GM18505 (cell line): ENCODE data around the gene MAP4K4.

Experiments used
- ATAC-seq: cut with Tn5 transposase; IDR thresholded peaks from one replicate; pipeline ENCODE4 v1.9.1; 2021; ENCODE audit not compliant: unreplicated experiment
- POLR2A ChIP-seq: IDR thresholded peaks from 4 replicates; pipeline ENCODE4 v1.6.1; 2011; ENCODE audit warnings: borderline replicate concordance; ENCODE audit not compliant: insufficient read depth, insufficient read length; ENCODE audit errors: extremely low read depth

The MAP4K4 gene

DNA sequence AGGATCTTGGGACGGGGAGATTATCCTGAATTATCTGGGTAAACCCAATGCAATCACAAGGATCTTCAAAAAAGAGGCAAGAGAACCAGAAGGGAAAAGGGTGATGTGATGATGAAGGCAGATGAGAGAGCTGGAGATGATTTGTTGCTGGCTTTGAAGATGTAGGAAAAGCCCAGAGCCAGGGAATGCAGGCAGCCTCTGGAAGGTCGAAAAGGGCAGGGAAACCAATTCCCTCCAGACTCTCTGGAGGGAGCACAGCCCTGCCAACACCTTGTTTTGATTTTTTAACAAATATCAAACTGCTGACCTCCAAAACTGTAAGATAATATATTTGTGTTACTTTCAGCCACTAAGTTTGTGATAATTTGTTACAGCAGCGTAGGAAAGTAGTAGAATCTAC is 245.3 kb downstream of the MAP4K4 start:
- no peak for TF ChIP-seq POLR2A
- ATAC-seq, result no peak
